ENCODE results near the gene HCFC1. TPM values are rescaled to one million over a fixed set of nuclear protein-coding genes. Genes with fewer than 3 reads are reported as not detected.
A peak's percentile ranks its signal among the peaks of the same experiment; 100 is the strongest.

The HCFC1 gene
- total and polyA plus RNA-seq, 9 of the 15 experiments (the other 6 are each of a cell fraction or from before 2014, with no cell fraction given): 2.8 to 133 (median 17.1) TPM

DNA sequence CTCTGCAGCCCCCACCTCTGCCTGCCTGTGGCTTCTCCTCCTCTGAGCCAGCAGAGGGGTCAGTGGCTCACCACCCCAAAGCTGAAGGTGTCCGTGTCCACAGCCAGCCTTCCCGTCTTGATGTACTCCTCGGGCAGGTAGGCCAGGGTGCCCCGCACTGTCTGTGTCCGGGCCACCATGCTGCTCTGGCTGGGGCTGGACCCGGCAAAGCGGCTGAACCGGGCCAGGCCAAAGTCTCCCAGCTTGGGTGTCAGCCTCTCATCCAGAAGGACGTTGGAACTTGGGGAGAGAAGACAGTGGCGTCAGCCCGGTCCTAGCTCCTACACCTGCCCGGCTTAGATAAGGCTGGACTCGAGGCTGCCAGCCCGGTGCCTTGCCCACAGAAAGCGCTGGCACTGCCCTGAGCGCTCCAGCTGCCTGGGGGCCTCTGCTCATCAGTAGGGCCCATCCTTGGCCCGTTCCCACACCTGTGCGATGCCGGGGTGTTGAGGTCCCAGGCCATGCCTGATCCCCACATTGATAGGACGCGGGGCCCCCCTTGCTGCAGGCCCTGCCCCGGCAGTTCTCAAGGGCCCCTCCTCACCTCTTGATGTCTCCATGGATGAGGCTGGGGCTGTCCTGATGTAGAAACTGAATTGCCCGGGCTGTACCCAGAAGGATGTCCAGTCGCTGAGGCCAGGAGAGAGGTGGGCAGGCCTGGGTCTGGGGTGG, 44.9 kb upstream of the HCFC1 start:
- 98% methylated on average over 12 of the region's 24 CpGs for WGBS (ENCODE audit: insufficient coverage, low coverage, missing lambda C conversion rate)
- Histone ChIP-seq H3K27me3 (ENCODE audit: control insufficient read depth in 2 of 2, insufficient read depth in 2 of 2, low read length in 2 of 2) (no peaks in the 10 kb centered on the region), H3K4me3 (no peak overlapping the region), H2AFZ (ENCODE audit: low read depth, low read length) (no peak overlapping the region), H3K4me2 (ENCODE audit: insufficient read depth, low read length) (no peak overlapping the region), H3K36me3 (ENCODE audit: control insufficient read depth, insufficient read depth, low read length) (peaks cover 72% of the 10 kb centered on the region), H3K9me3 (replicated peaks; ENCODE audit: control insufficient read depth, insufficient read depth, low read depth, low read length) (no peaks in the 10 kb centered on the region), H3K79me2 (ENCODE audit: control insufficient read depth, insufficient read depth, low read length) (peaks cover 58% of the 10 kb centered on the region), H3K9ac (ENCODE audit: insufficient read depth in 1 of 2, low read depth in 2 of 2, low read length in 2 of 2) (peak overlapping the region in 1 of 2 experiments; percentile 55; a peak in 2 of 4 replicates), H4K20me1 (replicated peaks; ENCODE audit: control insufficient read depth, insufficient read depth, low read length) (no peaks in the 10 kb centered on the region; the same call in 1 of the 2 replicates), H3K9me1 (ENCODE audit: control insufficient read depth, insufficient read depth, low read length) (no peaks in the 10 kb centered on the region), H3K4me1 (replicated peaks in 1 of 2; ENCODE audit: control insufficient read depth in 2 of 2, insufficient read depth in 2 of 2, low read length in 2 of 2) (peaks cover 16 to 85% of the 10 kb centered on the region in 2 experiments), H3K27ac (ENCODE audit: extremely low read depth, low read depth, low read length) (no peak overlapping the region)
- CTCF ChIA-PET (ENCODE audit: low intra/inter-chr PET ratio): interaction anchor here (0.6 kb wide), 1 partner anchor 437 kb away, joined by 3 read pairs; no protein-coding TSS in a partner anchor
- DNase-seq (ENCODE audit: extremely low read depth in 1 of 4, low spot score in 3 of 4) (no peak), FAIRE-seq (no peak), ATAC-seq (no peak)
- BruUV-seq (replicated peaks): no TSS peak
- TF ChIP-seq CTBP1 (IDR thresholded peaks at IDR 0.05; ENCODE audit: borderline replicate concordance) (no peak), TEAD2 (tag; IDR thresholded peaks at IDR 0.05) (no peak), RBFOX2 (IDR thresholded peaks at IDR 0.05; ENCODE audit: low read depth, low read length) (peak; percentile 75), KDM2B (CRISPR knock-in tag; IDR thresholded peaks at IDR 0.05) (no peak), POLR2G (IDR thresholded peaks at IDR 0.05; ENCODE audit: low read depth, low read length) (peak; percentile 61)
- TF ChIP-seq, protein P1, sequence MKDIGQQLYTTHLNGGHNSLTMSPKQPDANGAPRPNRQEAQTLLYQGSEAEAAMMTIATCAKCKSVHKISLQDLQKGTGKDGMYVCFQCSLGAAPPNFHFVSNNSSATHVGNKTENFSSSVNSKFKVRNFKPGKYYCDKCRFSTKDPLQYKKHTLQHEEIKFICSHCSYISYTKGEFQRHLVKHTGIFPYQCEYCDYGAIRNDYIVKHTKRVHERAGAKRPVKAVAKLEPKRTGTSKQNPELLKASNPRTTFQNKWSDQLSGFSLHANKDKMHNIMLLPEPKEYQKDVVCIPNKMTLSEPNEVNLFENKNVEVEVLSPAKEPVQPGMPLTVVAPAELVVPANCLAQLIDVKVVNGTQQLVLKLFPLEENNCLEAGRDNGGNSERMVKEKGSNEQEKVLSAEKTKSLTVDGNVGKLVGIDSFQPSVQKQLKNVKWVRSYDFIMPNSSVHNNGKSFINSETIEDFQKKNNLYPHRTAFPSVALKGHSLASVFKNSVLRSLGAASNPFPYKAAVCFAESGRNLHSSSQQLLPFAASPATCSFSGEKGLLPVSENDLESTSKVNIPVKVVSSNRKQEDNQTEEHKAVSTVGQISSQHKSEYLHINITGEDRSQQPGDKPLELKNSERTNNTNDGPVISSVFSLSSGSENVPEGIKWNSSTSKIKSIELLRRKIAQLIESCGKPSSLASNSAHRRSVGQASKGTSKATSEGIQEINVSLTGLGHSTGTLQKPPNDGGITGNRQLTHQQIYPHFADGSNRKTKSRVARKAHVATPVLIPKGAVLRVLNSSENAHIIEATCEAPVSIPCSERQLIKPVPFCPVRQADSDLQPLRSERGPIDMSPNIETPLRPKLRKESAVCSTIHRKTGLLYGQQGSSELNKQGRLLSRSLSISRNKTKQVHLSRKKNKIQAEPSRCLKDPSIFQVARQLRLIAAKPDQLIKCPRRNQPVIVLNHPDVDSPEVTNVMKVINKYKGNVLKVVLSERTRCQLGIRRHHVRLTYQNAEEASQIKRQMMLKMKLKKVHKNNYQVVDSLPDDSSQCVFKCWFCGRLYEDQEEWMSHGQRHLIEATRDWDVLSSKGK (CRISPR knock-in tag; IDR thresholded peaks at IDR 0.05): no peak
- POLR2A ChIA-PET: interaction anchor here (0.9 to 1.9 kb wide), 3 partner anchors 14 to 44 kb away, joined by 3 to 12 read pairs (median 4); partner anchors contain the start of gene TMEM187
- intact Hi-C loops (cut with micrococcal nuclease): no loop called here
- in situ Hi-C loops (cut with MboI): no loop called here
